ENCODE data around the gene RPL35A.
"Not testable (repeated sequence)": the region's sequence is repeated elsewhere in the genome, so short reads cannot be mapped to it uniquely, and the experiment has no call there.

GRCh38 chr3:197921429-197922275 lies 28.3 kb upstream of the RPL35A start:
- TF ChIP-seq ETS1 (IDR thresholded peaks at IDR 0.05); EZH2 (IDR thresholded peaks at IDR 0.05; ENCODE audit: low read depth, unreplicated experiment); CTCF (conservative IDR thresholded peaks at IDR 0.05; ENCODE audit: low read depth in 2 of 2); POLR2AphosphoS5 (IDR thresholded peaks at IDR 0.05; ENCODE audit: low read depth); CREB1 (CRISPR knock-in tag; IDR thresholded peaks at IDR 0.05; ENCODE audit: low read depth); JUNB (IDR thresholded peaks at IDR 0.05; ENCODE audit: unreplicated experiment); ZNF114 (CRISPR knock-in tag; IDR thresholded peaks at IDR 0.05); EZH2phosphoT487 (IDR thresholded peaks at IDR 0.05; ENCODE audit: unreplicated experiment): not testable (repeated sequence)
- TF ChIP-seq, protein P1, sequence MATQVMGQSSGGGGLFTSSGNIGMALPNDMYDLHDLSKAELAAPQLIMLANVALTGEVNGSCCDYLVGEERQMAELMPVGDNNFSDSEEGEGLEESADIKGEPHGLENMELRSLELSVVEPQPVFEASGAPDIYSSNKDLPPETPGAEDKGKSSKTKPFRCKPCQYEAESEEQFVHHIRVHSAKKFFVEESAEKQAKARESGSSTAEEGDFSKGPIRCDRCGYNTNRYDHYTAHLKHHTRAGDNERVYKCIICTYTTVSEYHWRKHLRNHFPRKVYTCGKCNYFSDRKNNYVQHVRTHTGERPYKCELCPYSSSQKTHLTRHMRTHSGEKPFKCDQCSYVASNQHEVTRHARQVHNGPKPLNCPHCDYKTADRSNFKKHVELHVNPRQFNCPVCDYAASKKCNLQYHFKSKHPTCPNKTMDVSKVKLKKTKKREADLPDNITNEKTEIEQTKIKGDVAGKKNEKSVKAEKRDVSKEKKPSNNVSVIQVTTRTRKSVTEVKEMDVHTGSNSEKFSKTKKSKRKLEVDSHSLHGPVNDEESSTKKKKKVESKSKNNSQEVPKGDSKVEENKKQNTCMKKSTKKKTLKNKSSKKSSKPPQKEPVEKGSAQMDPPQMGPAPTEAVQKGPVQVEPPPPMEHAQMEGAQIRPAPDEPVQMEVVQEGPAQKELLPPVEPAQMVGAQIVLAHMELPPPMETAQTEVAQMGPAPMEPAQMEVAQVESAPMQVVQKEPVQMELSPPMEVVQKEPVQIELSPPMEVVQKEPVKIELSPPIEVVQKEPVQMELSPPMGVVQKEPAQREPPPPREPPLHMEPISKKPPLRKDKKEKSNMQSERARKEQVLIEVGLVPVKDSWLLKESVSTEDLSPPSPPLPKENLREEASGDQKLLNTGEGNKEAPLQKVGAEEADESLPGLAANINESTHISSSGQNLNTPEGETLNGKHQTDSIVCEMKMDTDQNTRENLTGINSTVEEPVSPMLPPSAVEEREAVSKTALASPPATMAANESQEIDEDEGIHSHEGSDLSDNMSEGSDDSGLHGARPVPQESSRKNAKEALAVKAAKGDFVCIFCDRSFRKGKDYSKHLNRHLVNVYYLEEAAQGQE (IDR thresholded peaks at IDR 0.05; ENCODE audit: unreplicated experiment) = not testable (repeated sequence)

Measured in GM23338 (cell line).